Activated CD4-positive, CD25-positive, alpha-beta regulatory T cell (primary cell): ENCODE measurements around the gene CLDN16.

Experiments
- DNase-seq, 4 experiments: peaks; one replicate each; lab custom pipeline; 2025; lab: John Stamatoyannopoulos, UW

The CLDN16 gene

DNA sequence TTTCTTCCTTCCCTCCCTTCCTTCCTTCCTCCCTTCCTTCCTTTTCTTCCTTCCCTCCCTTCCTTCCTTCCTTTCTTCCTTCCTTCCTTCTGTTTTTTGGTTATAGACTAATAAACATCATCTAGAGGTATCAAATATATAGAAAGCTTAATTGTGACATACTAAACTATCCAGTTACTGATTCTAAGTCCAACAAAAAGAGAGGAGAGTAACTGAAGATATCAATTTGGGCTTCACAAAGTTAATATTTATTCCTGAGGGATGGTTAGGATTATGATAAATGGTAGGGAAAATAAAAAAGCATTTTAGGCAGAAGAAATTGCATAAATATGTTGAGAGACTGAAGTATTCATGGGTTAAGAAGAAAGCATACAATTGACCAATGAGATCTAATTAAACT, 7.8 kb upstream of the CLDN16 start:
- no peak for DNase-seq

DNA sequence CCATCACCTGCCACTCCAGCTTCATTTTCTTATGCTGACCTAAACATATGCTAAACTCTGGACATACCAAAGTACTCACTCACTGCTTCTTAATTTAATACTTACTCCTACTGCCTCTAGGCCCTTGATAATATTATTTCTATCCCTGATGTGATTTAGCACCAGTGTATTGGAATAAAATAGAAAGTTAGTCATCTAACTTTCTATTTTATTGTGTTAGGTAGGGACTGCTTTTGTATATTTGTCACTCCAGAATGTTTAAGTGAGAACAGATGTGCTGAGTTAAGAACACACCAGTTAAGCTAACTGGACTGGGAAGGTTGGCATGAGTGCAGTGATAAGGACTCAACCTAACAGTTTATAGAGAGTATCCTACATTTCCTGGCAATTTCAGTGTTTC, 6.5 kb upstream of the CLDN16 start:
- DNase-seq = no peak

DNA sequence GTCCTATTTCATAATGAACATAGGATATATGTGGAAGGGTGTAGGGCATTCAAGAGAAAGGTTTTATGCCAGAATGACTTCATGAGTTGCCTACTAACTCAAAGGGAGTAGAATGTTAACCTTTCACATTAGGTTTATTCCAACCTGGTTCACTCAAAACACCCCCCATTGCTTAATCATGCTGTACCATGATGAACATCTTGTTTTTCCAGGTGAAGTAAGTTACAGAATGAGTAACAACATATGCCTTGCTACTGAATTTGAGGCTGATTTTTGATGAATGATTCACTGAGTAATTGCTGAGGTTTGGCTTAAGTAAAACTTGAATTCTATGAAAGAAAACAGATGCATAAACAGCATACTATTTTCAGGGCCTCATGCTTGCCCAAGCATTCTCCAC, 5.9 kb upstream of the CLDN16 start:
- DNase-seq = no peak

DNA sequence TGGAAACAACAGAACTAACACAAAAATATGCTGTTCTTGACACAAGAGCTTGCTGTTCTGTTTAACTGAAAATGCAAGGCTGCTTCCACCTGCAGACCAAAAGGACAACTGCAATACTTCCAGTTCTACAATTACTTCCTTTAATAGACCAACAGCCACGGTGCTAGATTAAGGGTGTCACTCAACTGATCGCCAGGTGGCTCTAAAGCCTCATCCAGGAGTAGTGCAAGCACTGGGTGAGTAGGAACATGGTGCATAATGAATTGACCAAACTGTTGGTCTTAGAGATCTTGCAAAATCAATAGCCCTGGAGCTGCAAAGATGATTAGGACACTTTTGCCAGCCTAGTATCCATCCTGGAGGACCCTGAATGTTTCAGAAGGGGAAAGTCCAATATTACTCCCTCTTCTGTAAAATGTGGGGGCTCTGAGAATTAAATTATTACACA, 3.6 kb upstream of the CLDN16 start:
- DNase-seq = no peak

DNA sequence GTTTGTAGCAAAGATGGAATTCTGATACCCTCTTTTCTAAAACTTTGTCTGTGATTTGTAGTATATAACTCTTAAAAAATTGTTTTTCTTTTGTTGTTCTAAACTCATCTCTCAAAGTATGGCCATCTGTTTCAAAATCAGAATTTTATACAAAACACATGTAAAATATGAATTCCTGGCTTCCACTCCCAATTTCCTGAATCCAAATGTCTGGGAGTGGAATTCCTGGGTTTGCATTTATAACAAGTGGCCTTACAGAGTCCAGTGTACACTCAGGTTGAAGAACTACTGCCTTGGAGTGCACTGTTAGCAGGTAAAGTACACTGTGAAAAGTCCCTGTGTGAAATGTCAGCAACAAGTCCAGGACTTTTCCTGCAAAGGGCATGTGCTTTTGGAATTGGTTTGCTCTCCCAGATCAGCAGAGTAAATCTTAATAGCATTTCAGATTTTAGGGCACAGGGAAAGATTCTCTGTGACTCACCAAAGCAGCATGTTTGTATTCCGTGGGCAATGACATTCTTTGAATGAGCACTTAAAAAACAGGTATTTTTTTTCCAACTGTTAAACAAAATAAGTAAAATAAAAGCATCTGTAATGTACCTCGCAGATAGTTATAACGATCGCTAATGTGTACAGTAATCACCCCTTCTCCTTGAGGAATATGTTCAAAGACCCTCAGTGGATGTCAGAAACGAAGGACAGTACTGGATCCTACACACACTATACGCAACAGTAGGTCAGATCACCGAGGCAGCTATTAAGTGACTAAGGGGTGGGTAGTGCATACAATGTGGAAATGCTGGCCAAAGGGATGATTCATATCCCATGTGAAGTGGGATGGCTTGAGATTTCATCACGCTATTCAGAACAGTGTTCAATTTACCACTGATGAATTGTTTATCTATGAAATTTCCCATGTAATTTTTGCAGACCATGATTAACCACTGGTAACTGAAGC, 2.0 kb upstream of the CLDN16 start:
- DNase-seq = no peak

DNA sequence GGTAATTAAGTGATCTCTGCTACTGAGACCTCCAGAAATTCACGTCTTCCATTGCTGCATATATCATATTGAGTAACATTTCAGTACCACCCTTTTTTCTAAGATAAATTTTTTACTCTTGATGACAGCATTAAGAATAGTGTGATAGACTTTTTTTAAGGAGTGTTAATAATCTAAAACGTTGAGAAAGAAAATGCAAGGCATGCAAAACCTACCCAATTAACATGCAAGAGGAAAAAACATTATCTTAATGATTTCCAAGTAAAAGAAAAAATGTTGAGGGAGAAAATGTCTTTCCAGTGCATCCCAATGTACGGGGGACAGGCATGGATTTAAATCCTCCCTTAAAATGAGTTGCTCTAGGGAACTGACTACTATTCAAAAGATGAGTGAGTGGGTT, 740 bp downstream of the CLDN16 start:
- DNase-seq = no peak

DNA sequence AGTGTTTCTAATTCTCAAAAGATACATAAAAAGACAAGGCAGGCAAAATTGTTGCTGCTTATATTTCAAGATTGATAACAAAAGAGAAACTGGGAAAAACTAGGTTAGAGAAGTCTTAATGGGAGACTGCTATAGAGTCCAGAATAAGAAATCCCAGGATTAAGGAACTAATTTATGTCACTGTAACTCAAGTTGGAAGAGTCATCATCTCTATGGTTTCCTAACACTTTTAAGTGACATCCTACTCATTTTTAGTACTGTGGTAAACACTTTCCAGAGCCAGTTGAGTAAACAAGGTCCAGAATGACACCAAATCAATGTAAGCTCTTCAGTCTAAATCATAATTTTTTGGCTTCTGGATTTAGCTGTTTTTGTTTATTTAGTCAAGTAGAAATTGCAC, 8.0 kb downstream of the CLDN16 start:
- no peak for DNase-seq

DNA sequence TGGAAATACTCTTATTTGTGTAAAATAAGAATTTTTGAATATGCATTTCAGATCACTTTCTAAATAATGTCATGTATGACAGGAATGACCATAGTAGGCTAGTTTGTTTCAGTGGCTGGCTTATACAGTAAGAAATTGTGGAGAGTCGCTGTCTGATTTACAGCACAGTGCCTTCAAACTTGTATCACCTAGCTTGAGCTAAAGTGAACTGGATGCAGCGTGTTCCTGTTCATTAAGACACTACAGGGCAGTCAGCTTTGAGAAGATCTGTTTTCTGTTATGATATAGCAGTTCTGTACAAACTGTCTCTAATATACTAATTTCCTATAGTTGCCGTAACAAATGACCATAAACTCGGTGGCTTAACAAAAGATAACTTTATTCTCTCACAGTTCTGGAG, 9.9 kb downstream of the CLDN16 start:
- DNase-seq = no peak

DNA sequence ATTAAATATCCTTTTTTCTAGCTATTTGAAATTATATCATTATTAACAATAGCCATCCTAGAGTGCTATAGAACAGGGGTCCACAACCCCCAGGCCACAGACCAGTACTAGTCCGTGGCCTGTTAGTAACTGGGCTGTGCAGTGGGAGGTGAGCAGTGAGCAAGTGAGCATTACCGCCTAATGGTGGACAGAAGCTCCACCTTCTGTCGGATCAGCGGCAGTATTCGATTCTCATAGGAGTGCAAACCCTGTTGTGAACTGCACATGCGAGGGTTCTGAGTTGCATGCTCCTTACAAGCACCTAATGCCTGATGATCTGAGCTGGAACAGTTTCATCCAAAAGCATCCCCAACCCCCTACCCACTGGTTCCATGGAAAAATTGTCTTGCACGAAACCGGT, 11.7 kb downstream of the CLDN16 start:
- DNase-seq = no peak

DNA sequence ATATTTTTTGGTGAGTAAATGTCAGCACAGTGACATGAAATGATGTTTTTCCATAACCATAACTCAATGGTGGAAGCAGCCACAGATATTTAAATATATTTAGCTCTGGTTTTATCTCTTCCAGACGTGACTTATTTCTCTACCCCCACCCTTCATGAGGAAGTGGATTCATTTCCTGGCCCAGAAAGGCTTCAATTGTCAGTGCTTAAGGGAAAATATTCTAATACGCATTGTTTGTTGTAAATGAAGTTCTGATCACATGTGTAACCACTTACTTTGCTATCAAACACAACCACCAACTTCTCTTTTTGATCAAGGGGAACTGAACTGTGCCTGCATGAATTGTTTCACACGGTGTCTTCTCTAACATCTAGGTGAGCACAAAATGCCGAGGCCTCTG, 14.0 kb downstream of the CLDN16 start:
- DNase-seq = no peak

DNA sequence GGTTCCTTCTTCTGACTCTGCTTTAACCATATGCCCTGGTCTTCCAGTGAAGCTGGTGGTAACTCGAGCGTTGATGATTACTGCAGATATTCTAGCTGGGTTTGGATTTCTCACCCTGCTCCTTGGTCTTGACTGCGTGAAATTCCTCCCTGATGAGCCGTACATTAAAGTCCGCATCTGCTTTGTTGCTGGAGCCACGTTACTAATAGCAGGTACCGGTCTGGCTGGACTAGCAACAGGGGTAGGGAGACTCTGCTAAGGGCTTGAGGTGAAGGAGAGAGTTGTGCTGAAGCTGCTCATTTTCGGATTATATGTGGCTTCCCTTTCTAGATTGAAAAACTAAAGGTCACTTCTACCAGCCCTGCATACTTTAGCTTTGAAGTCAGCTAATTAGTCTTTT, 16.8 kb downstream of the CLDN16 start:
- DNase-seq = no peak

DNA sequence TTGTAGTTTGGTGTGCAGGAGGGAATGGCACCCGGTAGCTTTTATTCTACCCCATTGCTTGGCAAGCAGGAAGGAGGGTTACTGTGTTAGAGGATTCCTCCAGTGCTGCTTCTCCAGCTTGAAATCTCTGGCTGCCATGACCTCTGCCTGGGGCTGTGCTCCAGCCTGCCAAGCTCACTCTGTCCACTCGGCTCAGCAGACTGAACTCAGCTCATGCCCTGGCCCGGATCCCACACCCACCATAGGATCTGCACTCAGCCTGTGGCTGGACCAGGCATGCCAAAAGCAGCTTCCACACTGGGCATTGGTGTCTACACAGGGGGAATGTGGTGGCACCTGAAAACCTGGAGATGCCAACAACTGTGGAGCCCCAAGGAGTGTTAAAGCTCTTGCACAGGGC, 26.3 kb downstream of the CLDN16 start:
- no peak for DNase-seq

DNA sequence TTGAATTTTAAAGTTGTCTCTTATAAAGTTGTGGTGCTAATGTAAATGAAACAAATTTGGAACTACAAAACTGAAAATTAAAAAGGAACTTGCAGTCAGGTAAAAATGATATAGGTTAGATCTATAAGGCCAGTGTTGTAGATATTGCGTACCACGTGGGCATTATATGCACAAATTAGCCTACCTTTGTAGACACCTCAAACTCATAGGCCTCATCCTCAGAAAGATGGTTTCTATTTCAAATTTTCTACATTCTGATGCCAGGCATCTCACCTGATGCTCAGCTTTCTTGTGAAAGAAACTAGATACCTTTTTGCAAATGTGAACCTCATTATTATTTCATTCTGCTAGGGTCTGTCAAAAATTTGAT, 36.1 kb downstream of the CLDN16 start:
- DNase-seq = no peak

DNA sequence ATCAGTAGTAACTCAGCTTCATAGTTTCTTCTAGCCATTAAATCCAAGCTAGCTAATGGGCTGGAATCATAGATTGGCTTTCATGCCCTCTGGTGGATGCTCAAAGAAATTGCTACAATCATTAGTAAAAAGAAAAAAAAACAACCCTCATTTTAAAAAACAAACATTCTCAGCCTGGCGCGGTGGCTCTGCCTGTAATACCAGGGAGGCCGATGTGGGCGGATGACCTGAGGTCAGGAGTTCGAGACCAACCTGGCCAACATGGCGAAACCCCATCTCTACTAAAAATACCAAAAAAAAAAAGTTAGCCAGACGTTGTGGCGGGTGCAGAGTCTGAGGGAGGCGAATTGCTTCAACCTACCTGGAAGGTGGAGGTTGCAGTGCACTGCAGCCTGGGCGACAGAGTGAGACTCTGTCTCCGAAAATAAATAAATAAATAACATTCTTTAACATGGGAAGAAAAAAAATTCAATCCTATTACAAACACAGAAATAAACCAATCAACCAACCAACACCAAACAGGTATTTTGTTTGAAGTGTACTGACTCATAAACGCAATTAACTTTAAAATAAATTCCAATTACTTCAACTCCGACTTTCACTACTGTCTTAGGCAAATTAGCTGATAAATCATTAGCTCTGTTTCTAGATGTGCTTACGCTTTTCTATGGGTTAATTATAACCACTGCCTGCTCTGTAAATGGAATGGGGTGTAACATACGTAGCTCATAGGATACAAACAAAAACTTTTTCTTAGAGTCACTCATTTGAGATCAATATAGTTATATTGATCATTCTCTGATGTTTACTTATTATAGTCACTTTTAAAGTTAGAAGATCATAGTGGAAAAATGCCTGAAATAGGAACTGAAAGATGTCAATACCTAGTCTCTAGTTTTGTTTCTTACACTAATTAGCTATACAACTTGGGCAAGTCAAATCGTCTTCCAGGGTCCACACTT, 36.8 kb downstream of the CLDN16 start:
- peak in 1 of 4 experiments; percentile 11 for DNase-seq

DNA sequence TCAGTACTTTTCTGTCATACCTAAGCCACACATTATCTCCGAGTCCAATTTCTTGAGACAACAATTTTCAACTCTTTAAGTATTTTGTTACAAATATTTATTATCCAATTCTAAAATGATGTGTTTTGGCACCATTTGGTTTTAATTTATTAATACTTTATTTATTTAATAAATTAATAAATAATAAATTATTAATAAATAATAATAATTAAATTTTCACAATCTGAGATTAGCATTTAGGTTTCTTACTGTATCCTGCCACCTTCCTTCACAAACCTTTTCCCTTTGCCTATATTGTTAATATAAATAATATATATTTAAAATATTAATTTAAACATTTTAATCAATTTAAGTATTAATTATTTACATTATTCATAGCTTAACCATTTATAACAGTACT, 37.9 kb downstream of the CLDN16 start:
- no peak for DNase-seq

DNA sequence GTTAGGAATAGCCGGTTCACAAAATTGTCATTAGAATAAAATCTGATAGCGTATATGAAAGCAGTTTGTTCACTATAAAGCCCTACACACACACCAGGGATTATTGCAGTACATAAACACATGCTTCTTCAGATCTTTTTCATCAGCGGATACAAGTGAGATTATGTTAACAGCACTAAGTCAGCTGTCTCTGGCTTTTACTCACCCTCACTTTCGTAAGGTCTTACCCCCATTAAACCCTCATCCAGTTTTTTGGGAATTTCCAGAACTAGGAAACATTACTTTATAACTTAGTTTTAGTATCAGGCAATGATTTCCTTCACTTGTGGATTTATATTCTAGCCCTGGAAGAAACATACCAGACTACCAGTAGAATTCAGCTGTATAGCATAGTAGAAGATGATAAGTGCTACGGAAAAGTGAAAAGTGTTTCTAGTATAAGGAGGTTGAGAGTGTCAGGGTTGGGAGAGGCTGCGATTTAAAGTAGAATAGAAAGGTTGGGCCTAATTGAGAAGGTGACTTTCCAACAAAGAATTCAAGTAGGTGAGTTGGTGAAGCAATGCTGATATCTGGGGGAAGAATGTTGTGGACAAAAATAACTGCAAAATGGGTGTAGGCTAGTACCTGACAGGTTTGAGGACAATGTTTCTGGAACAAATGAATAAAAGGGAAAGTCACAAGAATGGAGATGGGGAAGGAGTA, 39.0 kb downstream of the CLDN16 start:
- no peak for DNase-seq

DNA sequence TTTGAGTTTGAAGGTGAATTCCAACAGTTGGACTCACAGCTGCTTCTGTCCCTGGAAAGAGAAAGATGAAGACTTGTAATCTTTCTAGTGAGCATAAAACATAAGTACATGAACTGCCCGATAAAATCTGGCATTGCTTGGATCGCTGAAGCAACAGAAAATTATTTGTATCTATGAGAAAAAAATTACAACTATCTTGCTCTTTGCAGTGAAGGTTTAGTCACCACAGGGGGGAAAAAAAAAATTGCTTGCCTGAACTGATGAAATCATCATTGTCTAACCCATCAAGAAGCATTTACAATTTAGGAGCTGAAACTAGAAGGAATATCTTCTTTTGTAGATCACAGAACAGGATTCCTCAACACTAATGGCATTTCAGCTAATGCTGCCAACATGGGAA, 41.7 kb downstream of the CLDN16 start:
- DNase-seq = no peak

DNA sequence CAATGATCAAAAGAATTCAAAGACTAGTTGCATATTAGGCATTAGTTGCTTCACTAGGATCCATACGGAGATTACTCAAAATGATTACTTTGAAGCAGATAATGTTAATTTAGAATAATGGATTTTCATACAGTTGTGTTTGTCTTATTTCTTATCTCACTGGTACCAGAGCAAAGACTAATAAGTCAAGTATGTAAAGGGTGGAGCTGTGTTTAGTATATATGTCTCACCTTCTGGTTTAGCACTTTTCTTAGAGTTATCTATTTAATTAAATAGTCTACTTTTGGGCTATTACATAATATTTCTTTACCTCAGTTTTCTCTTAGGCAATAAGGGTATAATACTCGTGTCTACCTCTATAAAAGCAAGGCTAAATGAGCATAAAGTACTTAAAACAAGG, 42.9 kb downstream of the CLDN16 start:
- DNase-seq = no peak

DNA sequence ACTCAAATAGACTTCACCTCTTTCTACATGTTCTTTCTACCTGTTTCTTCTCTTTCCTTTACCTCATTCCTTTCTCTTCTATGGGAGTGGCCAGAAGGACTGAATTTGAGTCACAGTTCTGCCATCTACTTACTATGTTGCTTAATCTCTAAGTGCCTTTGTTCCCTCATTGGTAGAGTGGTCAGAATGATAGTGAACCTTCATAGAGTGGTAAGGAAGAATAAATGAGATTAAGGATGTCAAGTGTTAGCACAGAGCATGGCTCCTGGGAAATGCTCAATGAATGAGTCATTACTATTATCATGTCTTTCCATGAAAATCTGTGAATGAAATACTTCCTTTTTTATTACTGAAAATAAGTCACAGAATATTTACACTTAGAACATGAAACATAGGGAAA, 44.3 kb downstream of the CLDN16 start:
- DNase-seq = no peak

DNA sequence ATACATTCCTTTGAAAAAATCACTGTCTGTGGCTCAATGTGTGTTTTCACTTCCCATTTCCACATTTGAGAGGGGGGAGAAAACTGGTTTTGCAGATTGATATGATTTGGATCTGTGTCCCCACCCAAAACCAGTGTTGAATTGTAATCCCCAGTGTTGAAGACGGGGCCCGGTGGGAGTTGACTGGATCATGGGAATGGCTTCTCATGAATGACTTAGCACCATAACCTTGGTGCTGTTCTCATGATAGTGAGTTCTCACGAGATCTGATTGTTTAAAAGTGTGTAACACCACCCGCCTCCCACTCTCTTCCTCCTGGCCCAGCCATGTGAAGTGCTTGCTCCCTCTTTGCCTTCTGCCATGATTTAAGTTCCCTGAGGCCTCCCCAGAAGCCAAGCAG, 45.7 kb downstream of the CLDN16 start:
- no peak for DNase-seq

DNA sequence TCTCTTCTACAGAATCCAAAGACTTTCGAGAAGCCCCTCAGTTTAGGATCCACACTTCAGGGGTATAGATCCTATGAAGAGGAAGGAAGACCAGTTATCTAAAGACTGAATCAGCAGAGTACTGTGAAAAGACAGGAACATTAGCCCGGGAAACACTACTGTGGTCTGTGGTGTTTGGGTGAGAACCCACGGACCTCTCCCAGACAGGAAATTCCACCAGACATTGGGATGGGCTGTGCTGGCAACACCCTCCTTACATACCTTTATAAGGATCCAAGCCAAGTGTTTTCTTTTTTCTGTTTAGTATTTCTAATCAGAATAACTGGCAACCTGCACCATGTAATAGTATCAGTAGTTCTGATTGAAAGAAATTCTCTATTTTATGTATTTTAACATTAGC, 47.7 kb downstream of the CLDN16 start:
- DNase-seq = no peak

DNA sequence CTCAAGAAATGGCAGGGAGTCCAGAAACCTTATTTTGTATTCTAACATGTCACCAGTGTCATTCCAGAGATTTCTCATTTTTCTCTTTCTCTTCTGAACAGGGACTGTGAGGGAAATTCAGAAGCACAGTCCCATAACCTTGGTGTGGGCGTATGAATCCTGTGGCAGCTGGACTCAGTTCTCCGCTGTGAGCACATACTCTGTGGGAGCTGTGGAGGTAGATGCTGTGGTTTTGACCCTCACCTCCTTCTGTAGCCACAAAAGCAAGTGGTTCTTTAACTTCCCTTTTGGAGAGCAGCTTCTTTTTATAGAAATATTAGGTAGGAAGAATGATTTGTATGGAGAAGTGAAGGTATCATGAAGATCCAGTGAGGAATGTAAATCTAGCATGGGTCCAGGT, 48.4 kb downstream of the CLDN16 start:
- no peak for DNase-seq
